B cell (primary cell): Measurements from ENCODE around the gene KRTAP17-1. TPM values are rescaled to one million over a fixed set of nuclear protein-coding genes. Genes with fewer than 3 reads are reported as not detected.

ENCODE experiments used
- ATAC-seq: fragments of 200-7000 bp; cut with Tn5 transposase; one replicate; pipeline ENCODE4 v1.10.0; 2021; ENCODE audit warnings: low read depth, mild to moderate bottlenecking, moderate number of reproducible peaks, moderate library complexity
- CTCF ChIA-PET: fragments of 350-600 bp; sonication (Branson Sonifier 250); formaldehyde crosslinking; loops from one replicate; lab custom pipeline; 2021; ENCODE audit warnings: antibody characterized with exemption, inconsistent platforms; lab: Charles Lee
- POLR2A ChIA-PET: fragments of 350-600 bp; sonication (Branson Sonifier 250); formaldehyde crosslinking; loops from one replicate; lab custom pipeline; 2021; ENCODE audit warnings: antibody characterized with exemption; lab: Charles Lee
- DNase-seq: peaks from one replicate; pipeline ENCODE4 v3.0.0; 2013
- H2AFZ ChIP-seq: 2 replicates; pipeline ENCODE4 v1.6.1; 2012; ENCODE audit warnings: mild to moderate bottlenecking, low read depth, low read length; ENCODE audit not compliant: insufficient read depth, poor library complexity, severe bottlenecking
- H3K27ac ChIP-seq, 2 donors: 1 replicate in 1 of 2; 2 replicates in 1 of 2; pipeline ENCODE4 v1.5.1; 2012 to 2013; ENCODE audit warnings: low read length in 2 of 2, mild to moderate bottlenecking in 2 of 2, moderate library complexity in 1 of 2
- H3K27me3 ChIP-seq, 4 experiments: fragments of 200-600 bp in 1 of 4; sonication (generic) in 1 of 4; replicated peaks in 1 of 4; 1 replicate in 2 of 4; 2 replicates in 2 of 4; pipeline versions ENCODE4 v1.6.1 to v1.7.0; 2013 to 2016; ENCODE audit warnings: low read length in 3 of 4, mild to moderate bottlenecking in 2 of 4, mixed read lengths in 1 of 4, moderate library complexity in 1 of 4; ENCODE audit not compliant: insufficient read depth in 4 of 4, control insufficient read depth in 3 of 4; ENCODE audit errors: control extremely low read depth in 1 of 4
- H3K36me3 ChIP-seq, 2 experiments: replicated peaks in 1 of 2; 1 replicate in 1 of 2; 2 replicates in 1 of 2; pipeline versions ENCODE4 v1.6.1 to v1.7.1; 2013; ENCODE audit warnings: low read length in 1 of 2; ENCODE audit not compliant: insufficient read depth in 2 of 2, control insufficient read depth in 1 of 2; ENCODE audit errors: control extremely low read depth in 1 of 2, extremely low read depth in 1 of 2
- H3K4me1 ChIP-seq, 2 donors: fragments of 200-600 bp in 1 of 2; sonication (generic) in 1 of 2; 1 replicate in 1 of 2; 2 replicates in 1 of 2; pipeline versions ENCODE4 v1.5.1 to v1.6.1; 2013 to 2017; ENCODE audit warnings: low read length in 2 of 2; ENCODE audit not compliant: control insufficient read depth in 2 of 2, insufficient read depth in 2 of 2
- H3K4me2 ChIP-seq: replicated peaks from 2 replicates; pipeline ENCODE3; 2012; ENCODE audit warnings: mild to moderate bottlenecking, low read depth, low read length; ENCODE audit not compliant: poor library complexity, severe bottlenecking
- H3K4me3 ChIP-seq, 5 experiments: fragments of 200-600 bp in 1 of 5; sonication (generic) in 1 of 5; 1 replicate in 3 of 5; 2 replicates in 2 of 5; pipeline versions ENCODE4 v1.5.1 to v1.7.0; 2011 to 2016; ENCODE audit warnings: low read length in 4 of 5, mild to moderate bottlenecking in 4 of 5, low read depth in 2 of 5, control low read depth in 1 of 5, moderate library complexity in 1 of 5; ENCODE audit not compliant: insufficient read depth in 1 of 5; ENCODE audit errors: control extremely low read depth in 1 of 5, extremely low read depth in 1 of 5
- H3K79me2 ChIP-seq: fragments of 200-600 bp; sonication (generic); one replicate; pipeline ENCODE4 v1.6.0; 2016; ENCODE audit warnings: low read length; ENCODE audit not compliant: control insufficient read depth, insufficient read depth
- H3K9ac ChIP-seq: fragments of 200-600 bp; sonication (generic); 2 replicates; pipeline ENCODE4 v1.6.1; 2017; ENCODE audit warnings: mild to moderate bottlenecking, low read length, moderate library complexity
- H3K9me3 ChIP-seq, 3 donors: one replicate each; pipeline versions ENCODE4 v1.6.1 to v1.7.1; 2013; ENCODE audit warnings: low read length in 2 of 3; ENCODE audit not compliant: control insufficient read depth in 2 of 3, insufficient read depth in 1 of 3; ENCODE audit errors: control extremely low read depth in 1 of 3
- H4K20me1 ChIP-seq: 2 replicates; pipeline ENCODE4 v1.6.0; 2012; ENCODE audit warnings: mild to moderate bottlenecking, low read length; ENCODE audit not compliant: insufficient read depth, control insufficient read depth, poor library complexity, severe bottlenecking
- H3K27ac Mint-ChIP-seq: one replicate; pipeline ENCODE4 v1.8.0; 2021; ENCODE audit warnings: mixed read lengths
- H3K27me3 Mint-ChIP-seq: one replicate; pipeline ENCODE4 v1.8.0; 2021; ENCODE audit warnings: mixed read lengths
- H3K4me1 Mint-ChIP-seq: one replicate; pipeline ENCODE4 v1.8.0; 2021; ENCODE audit warnings: mixed read lengths
- H3K4me3 Mint-ChIP-seq: one replicate; pipeline ENCODE4 v1.8.0; 2021; ENCODE audit warnings: mixed read lengths
- H3K9me3 Mint-ChIP-seq: one replicate; pipeline ENCODE4 v1.8.0; 2022; ENCODE audit warnings: mixed read lengths; ENCODE audit not compliant: insufficient read depth
- CTCF ChIP-seq: fragments of 200-600 bp; IDR thresholded peaks from one replicate; pipeline ENCODE4 v1.8.0; 2022; ENCODE audit warnings: antibody characterized with exemption, mild to moderate bottlenecking
- EZH2 ChIP-seq: IDR thresholded peaks from 2 replicates; pipeline ENCODE4 v1.6.1; 2012; ENCODE audit warnings: borderline replicate concordance, low read depth, mild to moderate bottlenecking, moderate library complexity, low read length; ENCODE audit not compliant: insufficient read depth, poor library complexity, severe bottlenecking
- WGBS: methylation state at CpG from one replicate; pipeline ENCODE4 v1.1.5; 2013; ENCODE audit warnings: missing lambda C conversion rate; ENCODE audit not compliant: insufficient coverage; 5-methylcytosine and 5-hydroxymethylcytosine counted together
- intact Hi-C: fragments of 100-400 bp; cut with micrococcal nuclease; formaldehyde crosslinking; loops from one replicate; pipeline ENCODE4 v1.10.0; 2022
- polyA plus RNA-seq: library from polyadenylated mRNA; depleted of rRNA; stranded (reverse); fragments of >200 nt; gene quantifications from 2 replicates; pipeline ENCODE4 v1.2.3, GENCODE V29; 2012
- total RNA-seq, 2 donors: library from RNA; stranded (reverse); fragments of 120-200 nt in 1 of 2; gene quantifications; 1 replicate in 1 of 2; 2 replicates in 1 of 2; pipeline versions ENCODE4 v1.2.3 to v1.2.4, GENCODE V29; 2013 to 2022

KRTAP17-1 gene
- total and polyA plus RNA-seq, 2 donors (not counting 1 experiment from before 2014, with no cell fraction given), result not detected

DNA sequence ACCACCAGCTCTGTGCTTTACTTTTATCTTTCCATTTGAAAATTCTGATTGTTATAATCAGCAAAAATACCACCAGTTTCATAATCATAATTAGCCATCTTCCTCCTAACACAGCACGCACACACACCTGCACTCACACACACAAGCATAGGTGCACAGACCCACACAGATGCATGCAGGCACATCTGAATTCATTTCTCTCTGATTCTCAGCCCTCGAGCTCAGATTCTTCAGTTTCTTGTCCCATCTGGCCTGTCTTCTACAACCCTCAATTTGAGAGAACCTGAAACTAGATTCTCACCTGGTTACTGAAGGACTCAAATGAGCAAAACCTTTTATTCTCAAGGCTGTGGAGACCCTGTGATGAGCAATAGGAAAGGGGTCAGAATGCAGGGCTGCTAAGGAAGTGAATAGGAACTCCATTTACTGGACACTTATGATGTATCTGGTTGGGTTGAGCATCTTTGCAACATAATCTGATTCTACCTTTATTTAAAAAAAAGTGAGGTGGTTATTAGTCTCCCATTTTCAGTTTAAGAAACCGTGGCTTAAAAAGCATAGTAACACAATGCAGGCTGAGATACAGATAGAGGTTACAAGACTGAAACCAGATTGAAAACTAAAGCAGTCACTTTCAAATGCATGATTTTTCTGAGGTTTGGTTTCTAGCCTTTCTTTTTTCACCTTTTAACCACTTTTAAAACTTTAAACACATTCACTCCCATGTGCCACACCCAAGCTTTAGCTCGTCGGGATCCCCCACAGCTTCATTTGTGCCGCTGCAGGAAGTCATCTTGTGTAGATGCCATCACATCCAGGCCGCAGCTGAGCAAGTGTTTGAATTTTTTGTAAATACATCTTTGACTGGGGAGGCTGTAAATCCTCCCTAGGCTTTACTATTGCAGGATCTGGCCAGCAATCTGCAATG, 25.7 kb upstream of the KRTAP17-1 start:
- H2AFZ ChIP-seq, result no peak overlapping the region
- ATAC-seq (no peak), DNase-seq (no peak)
- H3K27ac ChIP-seq, result no peak overlapping the region
- ChIA-PET POLR2A (no interaction called here), CTCF (no interaction called here)
- H3K9me3 Mint-ChIP-seq, result peaks cover 6% of the 10 kb centered on the region
- peaks cover 16% of the 10 kb centered on the region for H3K27me3 Mint-ChIP-seq
- no peak overlapping the region for H3K4me3 Mint-ChIP-seq
- H4K20me1 ChIP-seq, result no peaks in the 10 kb centered on the region
- no peak overlapping the region for H3K27ac Mint-ChIP-seq
- intact Hi-C loops, result no loop called here
- no peak overlapping the region for H3K9ac ChIP-seq
- no peak for TF ChIP-seq CTCF
- no peak for TF ChIP-seq EZH2
- WGBS, result 88% methylated on average over 6 of the region's 7 CpGs
- H3K4me1 ChIP-seq, result peaks cover 0 to 11% of the 10 kb centered on the region in 2 donors
- H3K27me3 ChIP-seq, result peaks cover 0 to 4% (median 0%) of the 10 kb centered on the region in 4 experiments
- no peak overlapping the region for H3K4me2 ChIP-seq
- H3K9me3 ChIP-seq, result peaks cover 0 to 10% (median 0%) of the 10 kb centered on the region in 3 donors
- H3K36me3 ChIP-seq, result no peaks in the 10 kb centered on the region
- peaks cover 4% of the 10 kb centered on the region for H3K4me1 Mint-ChIP-seq
- H3K79me2 ChIP-seq, result no peaks in the 10 kb centered on the region
- H3K4me3 ChIP-seq, result no peak overlapping the region

- H3K27ac Mint-ChIP-seq, result no peak overlapping the region
- Histone ChIP-seq H3K79me2 (no peaks in the 10 kb centered on the region), H3K9me3 (peaks cover 0 to 10% (median 0%) of the 10 kb centered on the region in 3 donors), H3K36me3 (no peaks in the 10 kb centered on the region), H3K4me1 (peaks cover 0 to 11% of the 10 kb centered on the region in 2 donors), H3K27me3 (peaks cover 0 to 7% (median 0%) of the 10 kb centered on the region in 4 experiments), H4K20me1 (no peaks in the 10 kb centered on the region), H3K4me2 (no peak overlapping the region), H3K27ac (no peak overlapping the region), H2AFZ (no peak overlapping the region), H3K9ac (no peak overlapping the region), H3K4me3 (no peak overlapping the region)
- H3K4me1 Mint-ChIP-seq, result peaks cover 4% of the 10 kb centered on the region
- WGBS, result 89% methylated on average over 2 of the region's 3 CpGs
- peaks cover 6% of the 10 kb centered on the region for H3K9me3 Mint-ChIP-seq
- peaks cover 20% of the 10 kb centered on the region for H3K27me3 Mint-ChIP-seq
- no peak for ATAC-seq
- intact Hi-C loops, result no loop called here
- TF ChIP-seq EZH2, result no peak
- no peak for TF ChIP-seq CTCF
- no peak for DNase-seq
- ChIA-PET CTCF (interaction anchor here (1.5 kb wide), 1 partner anchor 12 kb away, joined by 6 read pairs; no protein-coding TSS in a partner anchor), POLR2A (no interaction called here)
- H3K4me3 Mint-ChIP-seq, result no peak overlapping the region
Measured at GRCh38 chr17:41340494-41340893, 25.0 kb upstream of the KRTAP17-1 start.
